Panc1 (cell line): ENCODE data around the gene FRY. TPM values are rescaled to one million over a fixed set of nuclear protein-coding genes. Genes with fewer than 3 reads are reported as not detected.

Experiments used
- ATAC-seq: fragments of 200-7000 bp; cut with Tn5 transposase; 2 replicates; pipeline ENCODE4 v1.9.1; 2020; ENCODE audit warnings: mild to moderate bottlenecking, moderate library complexity
- BruUV-seq: library from RNA; stranded (reverse); fragments of 400-500 nt; replicated peaks from 2 replicates; lab custom pipeline; 2021; lab: Mats Ljungman, UMichigan
- CTCF ChIA-PET: fragments of 300-600 bp; sonication (Branson Sonifier 250); formaldehyde crosslinking; loops from one replicate; lab custom pipeline; 2022; ENCODE audit warnings: antibody characterized with exemption; lab: Charles Lee
- POLR2A ChIA-PET: fragments of 300-600 bp; sonication (Branson Sonifier 250); formaldehyde crosslinking; loops from one replicate; lab custom pipeline; 2022; ENCODE audit warnings: antibody characterized with exemption; lab: Charles Lee
- DNase-seq: peaks from one replicate; pipeline ENCODE4 v3.0.0-alpha.2; 2010; ENCODE audit warnings: low read depth, low spot score
- H3K27ac ChIP-seq: 2 replicates; pipeline ENCODE4 v1.5.1; 2011; ENCODE audit warnings: mild to moderate bottlenecking, low read length, inconsistent platforms
- H3K27me3 ChIP-seq: fragments of 200-500 bp; sonication (Bioruptor generic); 2 replicates; pipeline ENCODE4 v1.6.0; 2014; ENCODE audit warnings: low read length, inconsistent platforms; ENCODE audit not compliant: control insufficient read depth, insufficient read depth
- H3K36me3 ChIP-seq: fragments of 200-500 bp; sonication (Bioruptor generic); 2 replicates; pipeline ENCODE4 v1.5.1; 2014; ENCODE audit warnings: inconsistent platforms, mild to moderate bottlenecking, low read length, moderate library complexity; ENCODE audit not compliant: control insufficient read depth, insufficient read depth
- H3K4me1 ChIP-seq: 2 replicates; pipeline ENCODE4 v1.5.1; 2011; ENCODE audit warnings: inconsistent platforms, mild to moderate bottlenecking, low read length, moderate library complexity; ENCODE audit not compliant: control insufficient read depth, insufficient read depth
- H3K4me3 ChIP-seq, 2 experiments: 2 replicates each; pipeline ENCODE4 v1.5.1; 2011 to 2012; ENCODE audit warnings: low read depth in 2 of 2, low read length in 2 of 2, mild to moderate bottlenecking in 2 of 2, inconsistent platforms in 1 of 2, moderate library complexity in 1 of 2
- H3K9me3 ChIP-seq: fragments of 200-500 bp; sonication (Bioruptor generic); 2 replicates; pipeline ENCODE4 v1.5.1; 2014; ENCODE audit warnings: low read depth, mild to moderate bottlenecking, inconsistent platforms, low read length, moderate library complexity; ENCODE audit not compliant: control insufficient read depth, insufficient read depth
- POLR2AphosphoS5 ChIP-seq: IDR thresholded peaks from 2 replicates; pipeline ENCODE4 v1.6.1; 2012; ENCODE audit warnings: mild to moderate bottlenecking, low read depth, low read length, moderate library complexity
- SIN3A ChIP-seq: IDR thresholded peaks from 2 replicates; pipeline ENCODE4 v1.6.1; 2012; ENCODE audit warnings: low read depth, mild to moderate bottlenecking, low read length, moderate library complexity, borderline replicate concordance; ENCODE audit not compliant: insufficient read depth
- TCF7L2 ChIP-seq: IDR thresholded peaks from 2 replicates; pipeline ENCODE4 v1.6.1; 2011; ENCODE audit warnings: mild to moderate bottlenecking, low read depth, low read length, inconsistent platforms
- in situ Hi-C: cut with HindIII; loops from 2 replicates; pipeline ENCODE4 v1.10.0; 2016; ENCODE audit warnings: low sequenced_read_pairs, low pct_unique_long_range_greater_than_20kb
- intact Hi-C: fragments of 100-400 bp; cut with micrococcal nuclease; formaldehyde crosslinking; loops from one replicate; pipeline ENCODE4 v1.10.0; 2022; ENCODE audit not compliant: unreplicated experiment
- total RNA-seq: library from RNA; stranded (reverse); gene quantifications from one replicate; pipeline ENCODE4 v1.2.1, GENCODE V29; 2021; ENCODE audit not compliant: unreplicated experiment
- TF ChIP-seq, protein P1 (sequence below): fragments of 450-650 bp; IDR thresholded peaks from 2 replicates; pipeline ENCODE4 v1.5.1; 2017; ENCODE audit warnings: mild to moderate bottlenecking
- TF ChIP-seq, protein P2 (sequence below), 2 experiments: IDR thresholded peaks; 2 replicates each; pipeline ENCODE4 v1.6.1; 2011 to 2012; ENCODE audit warnings: low read depth in 2 of 2, control low read depth in 1 of 2, low read length in 1 of 2, mild to moderate bottlenecking in 1 of 2, moderate library complexity in 1 of 2; ENCODE audit not compliant: insufficient read depth in 1 of 2

The FRY gene
- total RNA-seq, 1 experiment from 2014 or later = 0.18 TPM

DNA sequence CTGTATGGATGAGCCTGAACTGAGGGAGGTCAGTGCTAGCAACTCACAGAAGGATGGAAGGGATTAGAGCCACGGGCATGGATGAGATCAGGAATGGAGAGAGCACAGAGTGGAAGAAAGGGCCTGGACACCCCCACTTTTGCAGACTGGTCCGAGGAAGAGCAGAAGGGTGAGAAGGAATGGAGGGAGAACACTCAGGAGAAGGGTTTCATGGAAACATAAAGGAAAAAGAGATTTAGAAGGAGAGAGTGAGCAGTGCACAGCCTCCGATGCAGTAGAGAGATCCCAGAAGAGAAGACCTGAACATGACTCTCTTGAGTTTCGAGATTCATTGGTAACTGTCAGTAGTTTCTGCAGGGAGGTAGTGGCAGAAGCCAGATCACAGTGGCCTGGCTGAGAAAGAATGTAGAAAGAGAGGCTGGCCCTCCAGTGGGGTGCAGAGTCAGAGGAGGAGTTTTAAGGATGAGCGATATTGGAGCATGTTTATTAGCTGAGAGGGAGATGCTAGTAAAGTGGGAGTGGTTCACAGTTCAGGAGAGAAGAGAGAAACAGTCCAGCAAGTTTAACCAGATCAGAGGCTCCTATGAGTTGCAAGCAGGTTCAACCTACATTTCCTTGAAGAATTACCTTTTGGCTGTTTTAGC lies 174.6 kb downstream of the FRY start:
- in situ Hi-C loops = no loop called here
- no peaks in the 10 kb centered on the region for H3K4me1 ChIP-seq
- no peak overlapping the region for H3K4me3 ChIP-seq
- no peaks in the 10 kb centered on the region for H3K36me3 ChIP-seq
- H3K9me3 ChIP-seq = no peaks in the 10 kb centered on the region
- POLR2A ChIA-PET = no interaction called here
- no peak for TF ChIP-seq SIN3A
- TF ChIP-seq, protein P1, sequence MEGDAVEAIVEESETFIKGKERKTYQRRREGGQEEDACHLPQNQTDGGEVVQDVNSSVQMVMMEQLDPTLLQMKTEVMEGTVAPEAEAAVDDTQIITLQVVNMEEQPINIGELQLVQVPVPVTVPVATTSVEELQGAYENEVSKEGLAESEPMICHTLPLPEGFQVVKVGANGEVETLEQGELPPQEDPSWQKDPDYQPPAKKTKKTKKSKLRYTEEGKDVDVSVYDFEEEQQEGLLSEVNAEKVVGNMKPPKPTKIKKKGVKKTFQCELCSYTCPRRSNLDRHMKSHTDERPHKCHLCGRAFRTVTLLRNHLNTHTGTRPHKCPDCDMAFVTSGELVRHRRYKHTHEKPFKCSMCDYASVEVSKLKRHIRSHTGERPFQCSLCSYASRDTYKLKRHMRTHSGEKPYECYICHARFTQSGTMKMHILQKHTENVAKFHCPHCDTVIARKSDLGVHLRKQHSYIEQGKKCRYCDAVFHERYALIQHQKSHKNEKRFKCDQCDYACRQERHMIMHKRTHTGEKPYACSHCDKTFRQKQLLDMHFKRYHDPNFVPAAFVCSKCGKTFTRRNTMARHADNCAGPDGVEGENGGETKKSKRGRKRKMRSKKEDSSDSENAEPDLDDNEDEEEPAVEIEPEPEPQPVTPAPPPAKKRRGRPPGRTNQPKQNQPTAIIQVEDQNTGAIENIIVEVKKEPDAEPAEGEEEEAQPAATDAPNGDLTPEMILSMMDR = no peak
- no peak for TF ChIP-seq TCF7L2
- TF ChIP-seq, protein P2, sequence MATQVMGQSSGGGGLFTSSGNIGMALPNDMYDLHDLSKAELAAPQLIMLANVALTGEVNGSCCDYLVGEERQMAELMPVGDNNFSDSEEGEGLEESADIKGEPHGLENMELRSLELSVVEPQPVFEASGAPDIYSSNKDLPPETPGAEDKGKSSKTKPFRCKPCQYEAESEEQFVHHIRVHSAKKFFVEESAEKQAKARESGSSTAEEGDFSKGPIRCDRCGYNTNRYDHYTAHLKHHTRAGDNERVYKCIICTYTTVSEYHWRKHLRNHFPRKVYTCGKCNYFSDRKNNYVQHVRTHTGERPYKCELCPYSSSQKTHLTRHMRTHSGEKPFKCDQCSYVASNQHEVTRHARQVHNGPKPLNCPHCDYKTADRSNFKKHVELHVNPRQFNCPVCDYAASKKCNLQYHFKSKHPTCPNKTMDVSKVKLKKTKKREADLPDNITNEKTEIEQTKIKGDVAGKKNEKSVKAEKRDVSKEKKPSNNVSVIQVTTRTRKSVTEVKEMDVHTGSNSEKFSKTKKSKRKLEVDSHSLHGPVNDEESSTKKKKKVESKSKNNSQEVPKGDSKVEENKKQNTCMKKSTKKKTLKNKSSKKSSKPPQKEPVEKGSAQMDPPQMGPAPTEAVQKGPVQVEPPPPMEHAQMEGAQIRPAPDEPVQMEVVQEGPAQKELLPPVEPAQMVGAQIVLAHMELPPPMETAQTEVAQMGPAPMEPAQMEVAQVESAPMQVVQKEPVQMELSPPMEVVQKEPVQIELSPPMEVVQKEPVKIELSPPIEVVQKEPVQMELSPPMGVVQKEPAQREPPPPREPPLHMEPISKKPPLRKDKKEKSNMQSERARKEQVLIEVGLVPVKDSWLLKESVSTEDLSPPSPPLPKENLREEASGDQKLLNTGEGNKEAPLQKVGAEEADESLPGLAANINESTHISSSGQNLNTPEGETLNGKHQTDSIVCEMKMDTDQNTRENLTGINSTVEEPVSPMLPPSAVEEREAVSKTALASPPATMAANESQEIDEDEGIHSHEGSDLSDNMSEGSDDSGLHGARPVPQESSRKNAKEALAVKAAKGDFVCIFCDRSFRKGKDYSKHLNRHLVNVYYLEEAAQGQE (IDR thresholded peaks at IDR 0.05; ENCODE audit: insufficient read depth in 1 of 2, low read depth in 2 of 2, low read length in 1 of 2) = no peak
- TF ChIP-seq POLR2AphosphoS5 = no peak
- DNase-seq = no peak
- H3K27me3 ChIP-seq = no peaks in the 10 kb centered on the region
- no peak for ATAC-seq
- CTCF ChIA-PET = no interaction called here
- intact Hi-C loops = no loop called here
- H3K27ac ChIP-seq = no peak overlapping the region
- BruUV-seq = no TSS peak

GRCh38 chr13:32208860-32209259 lies 177.3 kb downstream of the FRY start:
- Histone ChIP-seq H3K27ac (no peak overlapping the region), H3K4me3 (no peak overlapping the region), H3K9me3 (no peaks in the 10 kb centered on the region), H3K27me3 (no peaks in the 10 kb centered on the region), H3K36me3 (no peaks in the 10 kb centered on the region), H3K4me1 (no peaks in the 10 kb centered on the region)
- ChIA-PET CTCF (no interaction called here), POLR2A (no interaction called here)
- DNase-seq = no peak
- intact Hi-C loops = no loop called here
- TF ChIP-seq TCF7L2 (no peak), POLR2AphosphoS5 (no peak), SIN3A (no peak)
- TF ChIP-seq, protein P1 = no peak
- TF ChIP-seq, protein P2 (IDR thresholded peaks at IDR 0.05; ENCODE audit: insufficient read depth in 1 of 2, low read depth in 2 of 2, low read length in 1 of 2) = no peak
- no peak for ATAC-seq
- in situ Hi-C loops = no loop called here
- BruUV-seq = no TSS peak
